Ammon's horn (tissue), 1 donor: ENCODE results near the gene SF3A1.
A peak's percentile ranks its signal among the peaks of the same experiment; 100 is the strongest.
"Not testable (repeated sequence)": the region's sequence is repeated elsewhere in the genome, so short reads cannot be mapped to it uniquely, and the experiment has no call there.

Experiments used
- DNase-seq: peaks from one replicate; pipeline ENCODE4 v3.0.0-alpha.2; 2016; ENCODE audit warnings: low spot score

The SF3A1 gene

DNA sequence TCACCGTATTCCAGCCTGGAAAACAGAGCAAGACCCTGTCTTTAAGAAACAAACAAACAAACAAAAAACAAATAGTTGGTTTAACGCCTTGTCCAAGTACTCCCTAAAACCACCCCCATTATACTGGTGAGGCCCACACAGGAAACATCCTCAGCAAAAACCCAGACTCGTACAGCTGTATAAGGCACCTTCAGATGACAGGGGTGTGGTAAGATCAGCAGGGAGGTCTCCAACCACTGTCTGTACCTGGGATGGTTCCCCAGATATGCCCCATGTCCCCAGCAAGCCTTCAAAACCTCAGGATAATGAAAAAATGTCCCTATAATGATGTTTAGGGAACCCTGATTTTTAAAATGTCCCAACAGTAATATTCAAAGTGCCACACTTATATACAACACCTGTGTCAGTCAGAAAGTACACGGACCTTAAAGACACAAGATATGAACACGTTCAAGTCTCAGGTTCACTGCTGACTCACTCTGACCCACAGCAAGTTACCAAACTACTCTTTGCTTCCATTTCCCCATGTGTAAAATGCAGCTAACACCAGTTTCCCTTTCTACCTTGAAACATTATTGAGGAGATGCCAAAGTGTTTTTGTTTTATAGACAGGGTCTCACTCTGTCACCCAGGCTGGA, 9.3 kb downstream of the SF3A1 start:
- no peak for DNase-seq

DNA sequence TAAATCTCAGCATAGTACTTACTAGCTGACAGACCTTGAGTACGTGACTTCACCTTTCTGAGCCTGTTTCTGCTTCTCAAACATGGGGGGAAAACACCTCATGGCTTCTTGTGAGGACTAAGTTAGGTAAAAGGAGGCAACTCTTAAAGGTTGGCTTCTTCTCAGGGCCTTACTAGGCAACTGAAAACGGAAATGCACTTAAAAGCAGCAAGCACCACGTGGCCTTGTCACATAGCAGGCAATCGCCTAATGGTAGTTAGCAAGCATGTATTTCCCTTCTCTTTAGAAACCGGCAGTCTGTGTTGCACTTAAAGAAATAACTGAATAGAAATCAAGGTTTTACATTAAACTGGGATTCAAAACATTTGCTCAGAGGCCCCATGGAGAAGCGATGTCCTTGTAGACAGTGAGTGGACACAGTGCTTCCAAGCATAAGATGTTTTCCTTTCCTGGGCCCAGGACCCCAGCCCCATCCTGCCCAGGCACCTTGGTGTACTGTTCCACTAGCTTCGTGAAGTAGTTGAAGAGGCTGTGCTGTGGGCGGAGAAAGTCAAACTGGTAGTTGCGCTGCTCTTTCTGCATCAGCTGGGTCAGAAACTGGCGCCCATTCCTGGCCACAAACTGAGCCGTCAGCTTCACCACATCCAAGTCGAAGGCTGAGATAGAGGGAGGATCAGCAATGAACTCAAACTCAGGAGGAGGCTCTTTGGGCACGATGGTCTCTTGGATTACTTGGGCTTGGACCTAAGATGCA, 12.1 kb downstream of the SF3A1 start:
- DNase-seq = no peak

- peak; percentile 92 for DNase-seq
These were observed 15.6 kb downstream of the SF3A1 start for GRCh38 chr22:30340911-30341685.

DNA sequence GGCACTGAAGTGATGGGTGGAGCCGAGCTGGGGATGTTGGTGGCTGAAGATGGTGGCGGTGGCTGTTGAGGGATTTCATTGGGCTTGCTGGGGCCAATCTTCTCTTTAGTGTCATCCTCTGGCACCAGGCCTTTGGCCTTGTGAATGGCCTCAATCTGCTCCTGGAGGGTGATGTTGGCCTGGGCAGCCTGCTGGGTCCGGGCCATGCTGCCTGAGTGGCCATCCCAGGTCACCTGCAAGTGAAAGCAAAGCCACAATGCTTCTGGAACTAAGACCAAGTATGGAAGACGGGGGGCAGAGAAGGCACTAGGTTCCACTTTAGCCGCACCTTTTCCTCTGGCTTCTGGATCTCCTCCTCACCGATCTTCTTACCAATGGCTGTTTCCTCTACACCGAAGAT, 17.9 kb downstream of the SF3A1 start:
- no peak for DNase-seq

GRCh38 chr22:30338341-30338740, 18.4 kb downstream of the SF3A1 start:
- DNase-seq = not testable (repeated sequence)

GRCh38 chr22:30337461-30337778, 19.3 kb downstream of the SF3A1 start:
- DNase-seq = no peak

- peak; percentile 50 for DNase-seq
These were observed 19.8 kb downstream of the SF3A1 start for GRCh38 chr22:30336752-30337460.

DNA sequence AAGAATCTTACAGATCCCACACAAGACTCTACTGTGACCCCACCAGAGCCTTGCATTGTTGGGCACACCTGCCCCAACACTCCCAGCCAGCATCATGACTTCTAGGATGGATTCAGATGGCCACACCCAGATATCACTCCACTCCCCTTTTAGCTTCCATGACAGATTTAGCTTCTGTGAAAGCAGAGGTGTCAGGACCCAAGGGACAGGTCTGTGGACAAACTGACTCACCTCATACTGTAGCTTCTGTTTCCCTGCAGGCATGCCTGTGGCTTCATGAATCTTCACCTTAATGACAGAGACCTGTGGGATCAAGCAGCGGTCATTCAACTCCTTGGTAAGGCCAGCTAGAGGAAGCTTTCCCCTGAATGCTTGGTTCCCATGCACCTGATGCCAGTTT, 21.5 kb downstream of the SF3A1 start:
- DNase-seq = no peak

DNA sequence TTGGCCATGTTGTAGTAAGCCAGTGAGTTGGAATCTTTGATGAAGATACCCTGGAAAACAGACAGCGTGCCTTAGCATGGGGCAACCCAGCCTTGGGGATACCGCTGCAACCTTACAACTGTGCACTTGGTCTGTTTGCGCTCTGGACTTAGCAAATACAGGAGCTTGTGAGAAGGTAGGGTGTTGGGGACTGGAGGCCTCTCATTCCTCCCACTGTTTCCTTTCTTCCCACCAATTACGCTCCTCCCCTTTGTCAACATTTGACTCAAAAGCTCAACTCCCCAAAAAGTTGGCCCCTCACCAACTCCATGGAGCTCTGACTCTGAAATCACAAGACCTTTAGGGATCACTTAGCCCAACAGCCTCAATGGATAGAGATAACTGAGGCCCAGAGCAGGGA, 22.0 kb downstream of the SF3A1 start:
- no peak for DNase-seq

- DNase-seq = no peak
These were observed 23.0 kb downstream of the SF3A1 start for GRCh38 chr22:30333707-30334087.

GRCh38 chr22:30332994-30333706, 23.5 kb downstream of the SF3A1 start:
- no peak for DNase-seq

DNA sequence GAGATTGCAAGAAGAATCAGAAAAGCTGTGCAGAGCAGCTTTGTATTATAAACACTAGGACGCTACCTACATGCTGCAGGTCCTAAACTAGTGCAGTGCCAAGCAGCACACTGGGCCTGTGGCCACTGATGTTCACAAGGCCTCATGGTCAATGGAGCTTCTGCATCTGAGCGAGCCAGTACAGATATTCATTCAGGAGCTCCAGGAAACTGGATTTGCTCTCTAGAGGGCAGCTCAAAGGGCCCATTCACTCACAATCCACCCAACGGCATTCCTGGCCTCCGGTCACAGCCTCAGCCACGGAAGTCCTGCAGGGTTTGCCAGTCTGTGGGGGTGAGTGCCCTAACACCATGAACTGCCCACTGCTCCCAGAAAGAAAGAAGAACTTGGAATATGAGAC, 24.1 kb downstream of the SF3A1 start:
- DNase-seq = peak; percentile 71

DNA sequence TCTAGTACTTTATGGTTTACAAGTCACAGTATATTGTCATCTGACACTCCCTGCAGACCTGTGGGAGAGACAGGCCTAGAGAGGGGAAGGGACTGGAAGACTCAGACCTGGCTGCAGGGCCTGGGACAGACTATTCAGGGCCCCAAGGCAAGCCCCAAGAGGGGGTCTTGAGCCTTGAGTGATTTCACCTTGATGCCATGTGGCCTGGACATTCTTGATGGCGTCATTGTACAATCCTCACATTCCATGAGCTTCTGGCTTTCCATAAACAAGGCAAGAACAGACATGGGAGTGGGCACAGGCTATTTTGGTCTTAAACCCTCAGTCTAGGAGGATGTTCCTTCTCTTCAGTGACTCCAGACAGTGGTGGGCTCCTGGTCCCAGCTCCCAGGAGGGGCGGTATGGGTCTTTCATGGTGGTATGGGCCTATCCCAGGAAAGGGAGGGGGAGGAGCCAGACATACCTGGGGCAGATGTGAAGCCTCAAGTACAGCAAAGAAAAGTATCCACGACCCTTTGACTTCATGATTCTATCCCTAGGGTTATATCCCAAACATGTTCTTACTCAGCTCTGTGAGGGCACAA, 28.1 kb downstream of the SF3A1 start:
- DNase-seq = no peak

GRCh38 chr22:30327864-30328345, 28.8 kb downstream of the SF3A1 start:
- no peak for DNase-seq

GRCh38 chr22:30326706-30327362, 29.9 kb downstream of the SF3A1 start, which contains the start of gene TBC1D10A:
Gene TBC1D10A, minus strand, starts transcription at chr22:30326941. Its CDS starts 60 bp downstream, at chr22:30326881.
- peak; percentile 90 for DNase-seq

- no peak for DNase-seq
These were observed 30.4 kb downstream of the SF3A1 start for GRCh38 chr22:30326255-30326705.

GRCh38 chr22:30325724-30326254, 30.9 kb downstream of the SF3A1 start:
- DNase-seq = no peak

GRCh38 chr22:30325065-30325720, 31.5 kb downstream of the SF3A1 start:
- no peak for DNase-seq

GRCh38 chr22:30324014-30324730, 32.5 kb downstream of the SF3A1 start:
- DNase-seq = no peak
